A673 (cell line): ENCODE measurements around the gene AGXT2. TPM values are rescaled to one million over a fixed set of nuclear protein-coding genes. Genes with fewer than 3 reads are reported as not detected.

Source experiments
- BruUV-seq: library from RNA; stranded (reverse); fragments of 400-500 nt; replicated peaks from 2 replicates; lab custom pipeline; 2021; lab: Mats Ljungman, UMichigan
- CTCF ChIA-PET: fragments of 300-600 bp; sonication (Branson Sonifier 250); formaldehyde crosslinking; loops from one replicate; lab custom pipeline; 2022; ENCODE audit warnings: antibody characterized with exemption; lab: Charles Lee
- POLR2A ChIA-PET: fragments of 300-600 bp; sonication (Branson Sonifier 250); formaldehyde crosslinking; loops from one replicate; lab custom pipeline; 2022; ENCODE audit warnings: antibody characterized with exemption; ENCODE audit not compliant: low non-redundant PET; lab: Charles Lee
- DNase-seq: peaks from one replicate; pipeline ENCODE4 v3.0.0-alpha.2; 2015; ENCODE audit warnings: low spot score
- H3K27ac ChIP-seq: fragments of 200-600 bp; sonication (generic); 2 replicates; pipeline ENCODE4 v1.5.1; 2016; ENCODE audit warnings: mixed run types, low read depth, mild to moderate bottlenecking, mixed read lengths, antibody characterized with exemption, low read length; ENCODE audit not compliant: poor library complexity, severe bottlenecking
- H3K27me3 ChIP-seq: fragments of 200-600 bp; sonication (generic); replicated peaks from 2 replicates; pipeline ENCODE4 v1.6.1; 2017; ENCODE audit warnings: mixed run types, low read depth, mild to moderate bottlenecking, mixed read lengths, antibody characterized with exemption, low read length; ENCODE audit not compliant: insufficient read depth, poor library complexity
- H3K36me3 ChIP-seq: fragments of 200-600 bp; sonication (generic); 2 replicates; pipeline ENCODE4 v1.6.1; 2016; ENCODE audit warnings: mixed run types, mild to moderate bottlenecking, mixed read lengths, antibody characterized with exemption, low read length; ENCODE audit not compliant: insufficient read depth, poor library complexity, severe bottlenecking
- H3K4me1 ChIP-seq: fragments of 200-600 bp; sonication (generic); 2 replicates; pipeline ENCODE4 v1.6.1; 2017; ENCODE audit warnings: mixed run types, mild to moderate bottlenecking, mixed read lengths, antibody characterized with exemption, low read length; ENCODE audit not compliant: insufficient read depth, poor library complexity, severe bottlenecking
- H3K4me3 ChIP-seq: fragments of 200-600 bp; sonication (generic); 2 replicates; pipeline ENCODE4 v1.5.1; 2016; ENCODE audit warnings: low read depth, mixed run types, mild to moderate bottlenecking, mixed read lengths, low read length; ENCODE audit not compliant: poor library complexity, severe bottlenecking
- H3K9me3 ChIP-seq: fragments of 200-600 bp; sonication (generic); 2 replicates; pipeline ENCODE4 v1.6.1; 2016; ENCODE audit warnings: mixed run types, low read depth, mild to moderate bottlenecking, mixed read lengths, antibody characterized with exemption, low read length; ENCODE audit not compliant: poor library complexity, severe bottlenecking
- EZH2 ChIP-seq: fragments of 200-600 bp; sonication (generic); IDR thresholded peaks from 2 replicates; pipeline ENCODE4 v1.6.1; 2017; ENCODE audit warnings: borderline replicate concordance, low read depth, mild to moderate bottlenecking, mixed read lengths, antibody characterized with exemption, low read length; ENCODE audit not compliant: poor library complexity, severe bottlenecking
- intact Hi-C: fragments of 100-400 bp; cut with micrococcal nuclease; formaldehyde crosslinking; loops from one replicate; pipeline ENCODE4 v1.10.0; 2022; ENCODE audit not compliant: unreplicated experiment
- total RNA-seq: library from RNA; stranded (reverse); gene quantifications from 2 replicates; pipeline ENCODE4 v1.2.3, GENCODE V29; 2021
- TF ChIP-seq, protein P1 (sequence below): fragments of 300-800, 200-600 bp; sonication (generic); conservative IDR thresholded peaks from 2 replicates; pipeline ENCODE4 v1.5.1; 2017; ENCODE audit warnings: low read depth, mild to moderate bottlenecking, antibody characterized with exemption, low read length, moderate library complexity, mixed read lengths

Gene AGXT2
- total RNA-seq, 1 experiment from 2014 or later, result not detected

DNA sequence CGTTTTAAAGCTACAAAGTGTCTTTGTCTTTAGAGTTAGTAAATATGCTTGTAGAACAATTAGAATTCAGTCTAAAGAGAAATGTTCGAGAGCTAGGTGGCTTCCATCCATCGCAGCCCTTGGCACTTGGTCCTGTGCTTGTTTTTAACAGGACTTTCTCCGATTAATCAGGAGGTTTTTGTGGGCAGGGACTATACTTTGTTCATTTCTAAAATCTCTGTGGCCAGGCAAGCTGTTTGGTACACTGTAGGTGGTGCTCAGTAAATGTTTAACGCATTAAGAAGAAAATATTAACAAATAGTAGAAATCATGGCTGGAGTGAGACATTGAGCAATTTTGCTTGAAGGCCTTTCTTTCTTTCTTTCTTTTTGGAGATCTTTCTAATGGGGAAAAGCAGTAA, 20.8 kb downstream of the AGXT2 start:
- Histone ChIP-seq H3K27me3 (no peaks in the 10 kb centered on the region), H3K4me3 (no peak overlapping the region), H3K36me3 (no peaks in the 10 kb centered on the region), H3K27ac (no peak overlapping the region), H3K9me3 (no peaks in the 10 kb centered on the region), H3K4me1 (no peaks in the 10 kb centered on the region)
- ChIA-PET CTCF (no interaction called here), POLR2A (no interaction called here)
- no peak for TF ChIP-seq EZH2
- TF ChIP-seq, protein P1, sequence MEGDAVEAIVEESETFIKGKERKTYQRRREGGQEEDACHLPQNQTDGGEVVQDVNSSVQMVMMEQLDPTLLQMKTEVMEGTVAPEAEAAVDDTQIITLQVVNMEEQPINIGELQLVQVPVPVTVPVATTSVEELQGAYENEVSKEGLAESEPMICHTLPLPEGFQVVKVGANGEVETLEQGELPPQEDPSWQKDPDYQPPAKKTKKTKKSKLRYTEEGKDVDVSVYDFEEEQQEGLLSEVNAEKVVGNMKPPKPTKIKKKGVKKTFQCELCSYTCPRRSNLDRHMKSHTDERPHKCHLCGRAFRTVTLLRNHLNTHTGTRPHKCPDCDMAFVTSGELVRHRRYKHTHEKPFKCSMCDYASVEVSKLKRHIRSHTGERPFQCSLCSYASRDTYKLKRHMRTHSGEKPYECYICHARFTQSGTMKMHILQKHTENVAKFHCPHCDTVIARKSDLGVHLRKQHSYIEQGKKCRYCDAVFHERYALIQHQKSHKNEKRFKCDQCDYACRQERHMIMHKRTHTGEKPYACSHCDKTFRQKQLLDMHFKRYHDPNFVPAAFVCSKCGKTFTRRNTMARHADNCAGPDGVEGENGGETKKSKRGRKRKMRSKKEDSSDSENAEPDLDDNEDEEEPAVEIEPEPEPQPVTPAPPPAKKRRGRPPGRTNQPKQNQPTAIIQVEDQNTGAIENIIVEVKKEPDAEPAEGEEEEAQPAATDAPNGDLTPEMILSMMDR, result no peak
- DNase-seq, result no peak
- no TSS peak for BruUV-seq
- intact Hi-C loops, result no loop called here

GRCh38 chr5:35026280-35026840, 21.4 kb downstream of the AGXT2 start:
- no peak for DNase-seq
- CTCF ChIA-PET, result interaction anchor here (0.5 kb wide), 1 partner anchor 967 kb away, joined by 4 read pairs; no protein-coding TSS in a partner anchor
- Histone ChIP-seq H3K4me3 (no peak overlapping the region), H3K36me3 (no peaks in the 10 kb centered on the region), H3K4me1 (no peaks in the 10 kb centered on the region), H3K27ac (no peak overlapping the region), H3K27me3 (no peaks in the 10 kb centered on the region), H3K9me3 (no peaks in the 10 kb centered on the region)
- intact Hi-C loops, result no loop called here
- no TSS peak for BruUV-seq
- TF ChIP-seq, protein P1, result no peak
- no peak for TF ChIP-seq EZH2
- POLR2A ChIA-PET, result no interaction called here

DNA sequence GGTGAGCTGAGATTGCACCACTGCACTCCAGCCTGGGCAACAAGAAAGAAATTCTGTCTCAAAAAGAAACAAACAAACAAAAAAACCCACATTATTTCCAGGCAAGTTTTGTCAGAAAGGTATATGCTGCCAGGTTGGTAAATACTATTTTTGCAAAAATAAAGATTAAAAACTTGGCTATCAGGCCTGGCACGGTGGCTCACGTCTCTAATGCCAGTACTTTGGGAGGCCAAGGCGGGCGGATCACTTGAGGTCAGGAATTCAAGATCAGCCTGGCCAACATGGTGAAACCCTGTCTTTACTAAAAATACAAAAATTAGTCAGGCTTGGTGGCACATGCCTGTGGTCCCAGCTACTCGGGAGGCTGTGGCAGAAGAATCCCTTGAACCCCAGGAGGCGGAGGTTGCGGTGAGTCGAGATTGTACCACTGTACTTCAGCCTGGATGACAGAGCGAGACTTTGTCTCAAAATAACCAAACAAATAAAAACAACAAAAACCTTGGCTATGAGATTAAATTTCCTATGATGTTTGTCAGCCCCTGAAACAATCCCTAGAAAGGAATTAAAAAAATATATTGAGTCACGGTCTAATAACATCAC, 22.7 kb downstream of the AGXT2 start:
- Histone ChIP-seq H3K27ac (no peak overlapping the region), H3K9me3 (no peaks in the 10 kb centered on the region), H3K4me1 (no peaks in the 10 kb centered on the region), H3K36me3 (no peaks in the 10 kb centered on the region), H3K4me3 (no peak overlapping the region), H3K27me3 (no peaks in the 10 kb centered on the region)
- ChIA-PET CTCF (no interaction called here), POLR2A (no interaction called here)
- no peak for DNase-seq
- BruUV-seq, result no TSS peak
- TF ChIP-seq EZH2, result no peak
- TF ChIP-seq, protein P1, result no peak
- intact Hi-C loops, result no loop called here
